HL-60 (cell line): Measurements from ENCODE around the gene CD58.

Experiments used
- DNase-seq, 2 experiments: peaks; one replicate each; pipeline ENCODE4 v3.0.0-alpha.2; 2010 to 2020; ENCODE audit warnings: low read depth in 1 of 2, low spot score in 1 of 2
- H3K27ac ChIP-seq: fragments of 250-450 bp; sonication (Bioruptor Pico); replicated peaks from 2 replicates; pipeline ENCODE4 v1.5.1; 2020; ENCODE audit warnings: mild to moderate bottlenecking, moderate library complexity
- H3K27me3 ChIP-seq: fragments of 250-450 bp; sonication (Bioruptor Pico); 2 replicates; pipeline ENCODE4 v1.5.1; 2021; ENCODE audit warnings: mild to moderate bottlenecking, moderate library complexity; ENCODE audit not compliant: insufficient read depth, poor library complexity, severe bottlenecking
- H3K4me3 ChIP-seq: replicated peaks from 2 replicates; pipeline ENCODE4 v1.5.1; 2011; ENCODE audit warnings: mild to moderate bottlenecking, control low read depth, low read length; ENCODE audit not compliant: insufficient read depth
- GABPA ChIP-seq: IDR thresholded peaks from 2 replicates; pipeline ENCODE4 v1.6.1; 2012; ENCODE audit warnings: low read depth
- POLR2AphosphoS5 ChIP-seq: IDR thresholded peaks from 2 replicates; pipeline ENCODE4 v1.6.1; 2012; ENCODE audit warnings: low read depth
- REST ChIP-seq: IDR thresholded peaks from 2 replicates; pipeline ENCODE4 v1.6.1; 2012; ENCODE audit warnings: low read depth; ENCODE audit not compliant: insufficient replicate concordance
- SPI1 ChIP-seq: IDR thresholded peaks from 2 replicates; pipeline ENCODE4 v1.6.1; 2012; ENCODE audit warnings: low read depth, mild to moderate bottlenecking, borderline replicate concordance
- TF ChIP-seq, protein P1 (sequence below): IDR thresholded peaks from one replicate; pipeline ENCODE4 v1.5.1; 2011; ENCODE audit warnings: low read length, control low read depth, inconsistent platforms; ENCODE audit not compliant: insufficient read depth

The CD58 gene

GRCh38 chr1:116586741-116587143, 15.9 kb upstream of the CD58 start:
- H3K27ac ChIP-seq = no peak overlapping the region
- TF ChIP-seq, protein P1, sequence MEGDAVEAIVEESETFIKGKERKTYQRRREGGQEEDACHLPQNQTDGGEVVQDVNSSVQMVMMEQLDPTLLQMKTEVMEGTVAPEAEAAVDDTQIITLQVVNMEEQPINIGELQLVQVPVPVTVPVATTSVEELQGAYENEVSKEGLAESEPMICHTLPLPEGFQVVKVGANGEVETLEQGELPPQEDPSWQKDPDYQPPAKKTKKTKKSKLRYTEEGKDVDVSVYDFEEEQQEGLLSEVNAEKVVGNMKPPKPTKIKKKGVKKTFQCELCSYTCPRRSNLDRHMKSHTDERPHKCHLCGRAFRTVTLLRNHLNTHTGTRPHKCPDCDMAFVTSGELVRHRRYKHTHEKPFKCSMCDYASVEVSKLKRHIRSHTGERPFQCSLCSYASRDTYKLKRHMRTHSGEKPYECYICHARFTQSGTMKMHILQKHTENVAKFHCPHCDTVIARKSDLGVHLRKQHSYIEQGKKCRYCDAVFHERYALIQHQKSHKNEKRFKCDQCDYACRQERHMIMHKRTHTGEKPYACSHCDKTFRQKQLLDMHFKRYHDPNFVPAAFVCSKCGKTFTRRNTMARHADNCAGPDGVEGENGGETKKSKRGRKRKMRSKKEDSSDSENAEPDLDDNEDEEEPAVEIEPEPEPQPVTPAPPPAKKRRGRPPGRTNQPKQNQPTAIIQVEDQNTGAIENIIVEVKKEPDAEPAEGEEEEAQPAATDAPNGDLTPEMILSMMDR = no peak
- TF ChIP-seq POLR2AphosphoS5 (no peak), SPI1 (no peak), REST (no peak), GABPA (no peak)
- no peak for DNase-seq

GRCh38 chr1:116585886-116586285, 15.1 kb upstream of the CD58 start:
- DNase-seq = no peak
- H3K27me3 ChIP-seq = no peaks in the 10 kb centered on the region
- TF ChIP-seq SPI1 = no peak
- TF ChIP-seq GABPA = no peak
- TF ChIP-seq, protein P1 = no peak
- no peak for TF ChIP-seq POLR2AphosphoS5
- H3K27ac ChIP-seq = no peak overlapping the region
- no peak overlapping the region for H3K4me3 ChIP-seq

More at GRCh38 chr1:116586741-116587143, 15.9 kb upstream of the CD58 start:
- H3K4me3 ChIP-seq = no peak overlapping the region
- H3K27me3 ChIP-seq = no peaks in the 10 kb centered on the region

- no peak overlapping the region for H3K27ac ChIP-seq
- H3K4me3 ChIP-seq = no peak overlapping the region
- TF ChIP-seq, protein P1 = no peak
- TF ChIP-seq POLR2AphosphoS5 (no peak), SPI1 (no peak), GABPA (no peak), REST (no peak)
- H3K27me3 ChIP-seq = no peaks in the 10 kb centered on the region
- DNase-seq = no peak
Observed at GRCh38 chr1:116581323-116581885, 10.6 kb upstream of the CD58 start.
